Liver (tissue), 3 donors: ENCODE measurements around the gene SPATA16.

Source experiments
- EGR1 ChIP-seq, 2 donors: IDR thresholded peaks; 2 replicates each; pipeline ENCODE4 v1.6.1; 2016 to 2018; ENCODE audit warnings: antibody characterized with exemption in 2 of 2, low read depth in 2 of 2
- GABPA ChIP-seq, 2 donors: IDR thresholded peaks in 1 of 2; conservative IDR thresholded peaks in 1 of 2; 2 replicates each; pipeline ENCODE4 v1.6.1; 2016; ENCODE audit warnings: antibody characterized with exemption in 2 of 2, mild to moderate bottlenecking in 1 of 2, moderate library complexity in 1 of 2
- HNF4G ChIP-seq: IDR thresholded peaks from 2 replicates; pipeline ENCODE4 v1.6.1; 2016; ENCODE audit warnings: antibody characterized with exemption
- NR2F2 ChIP-seq: IDR thresholded peaks from 2 replicates; pipeline ENCODE4 v1.6.1; 2016; ENCODE audit warnings: antibody characterized with exemption
- TAF1 ChIP-seq: conservative IDR thresholded peaks from 2 replicates; pipeline ENCODE4 v1.6.1; 2016; ENCODE audit warnings: antibody characterized with exemption, mild to moderate bottlenecking
- TF ChIP-seq, protein P1 (sequence below): fragments of 150-350 bp; IDR thresholded peaks from 2 replicates; pipeline ENCODE4 v1.5.1; 2017; ENCODE audit warnings: improper control_type of control experiment, low read depth, low read length; ENCODE audit not compliant: missing input control
- TF ChIP-seq, protein P2 (sequence below): IDR thresholded peaks from 2 replicates; pipeline ENCODE4 v1.6.1; 2016; ENCODE audit warnings: antibody characterized with exemption, mild to moderate bottlenecking
- TF ChIP-seq, protein P3 (sequence below): IDR thresholded peaks from 2 replicates; pipeline ENCODE4 v1.6.1; 2016; ENCODE audit warnings: antibody characterized with exemption
- donor health status: healthy.
- donor health status: healthy.

DNA sequence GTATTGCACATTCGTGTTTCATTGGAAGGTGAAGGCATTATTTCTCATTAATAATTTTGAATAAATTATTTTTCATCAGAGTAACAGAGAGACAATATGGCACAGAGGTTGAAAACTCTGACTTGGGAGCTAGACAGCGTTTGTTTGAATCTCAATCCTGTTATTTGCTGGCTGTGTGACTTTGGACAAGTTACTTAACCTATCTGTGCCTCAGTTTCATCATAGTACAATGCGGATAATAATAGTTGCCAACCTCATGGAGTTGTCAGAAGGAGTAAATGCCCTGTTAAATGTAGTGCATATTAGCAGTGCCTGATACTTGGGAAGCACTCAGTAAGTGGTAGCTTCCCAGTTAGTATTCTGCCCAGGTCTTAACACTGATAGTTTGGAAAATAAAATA, 151.7 kb downstream of the SPATA16 start:
- TF ChIP-seq HNF4G, result no peak
- TF ChIP-seq, protein P1, sequence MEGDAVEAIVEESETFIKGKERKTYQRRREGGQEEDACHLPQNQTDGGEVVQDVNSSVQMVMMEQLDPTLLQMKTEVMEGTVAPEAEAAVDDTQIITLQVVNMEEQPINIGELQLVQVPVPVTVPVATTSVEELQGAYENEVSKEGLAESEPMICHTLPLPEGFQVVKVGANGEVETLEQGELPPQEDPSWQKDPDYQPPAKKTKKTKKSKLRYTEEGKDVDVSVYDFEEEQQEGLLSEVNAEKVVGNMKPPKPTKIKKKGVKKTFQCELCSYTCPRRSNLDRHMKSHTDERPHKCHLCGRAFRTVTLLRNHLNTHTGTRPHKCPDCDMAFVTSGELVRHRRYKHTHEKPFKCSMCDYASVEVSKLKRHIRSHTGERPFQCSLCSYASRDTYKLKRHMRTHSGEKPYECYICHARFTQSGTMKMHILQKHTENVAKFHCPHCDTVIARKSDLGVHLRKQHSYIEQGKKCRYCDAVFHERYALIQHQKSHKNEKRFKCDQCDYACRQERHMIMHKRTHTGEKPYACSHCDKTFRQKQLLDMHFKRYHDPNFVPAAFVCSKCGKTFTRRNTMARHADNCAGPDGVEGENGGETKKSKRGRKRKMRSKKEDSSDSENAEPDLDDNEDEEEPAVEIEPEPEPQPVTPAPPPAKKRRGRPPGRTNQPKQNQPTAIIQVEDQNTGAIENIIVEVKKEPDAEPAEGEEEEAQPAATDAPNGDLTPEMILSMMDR, result no peak
- TF ChIP-seq, protein P2, sequence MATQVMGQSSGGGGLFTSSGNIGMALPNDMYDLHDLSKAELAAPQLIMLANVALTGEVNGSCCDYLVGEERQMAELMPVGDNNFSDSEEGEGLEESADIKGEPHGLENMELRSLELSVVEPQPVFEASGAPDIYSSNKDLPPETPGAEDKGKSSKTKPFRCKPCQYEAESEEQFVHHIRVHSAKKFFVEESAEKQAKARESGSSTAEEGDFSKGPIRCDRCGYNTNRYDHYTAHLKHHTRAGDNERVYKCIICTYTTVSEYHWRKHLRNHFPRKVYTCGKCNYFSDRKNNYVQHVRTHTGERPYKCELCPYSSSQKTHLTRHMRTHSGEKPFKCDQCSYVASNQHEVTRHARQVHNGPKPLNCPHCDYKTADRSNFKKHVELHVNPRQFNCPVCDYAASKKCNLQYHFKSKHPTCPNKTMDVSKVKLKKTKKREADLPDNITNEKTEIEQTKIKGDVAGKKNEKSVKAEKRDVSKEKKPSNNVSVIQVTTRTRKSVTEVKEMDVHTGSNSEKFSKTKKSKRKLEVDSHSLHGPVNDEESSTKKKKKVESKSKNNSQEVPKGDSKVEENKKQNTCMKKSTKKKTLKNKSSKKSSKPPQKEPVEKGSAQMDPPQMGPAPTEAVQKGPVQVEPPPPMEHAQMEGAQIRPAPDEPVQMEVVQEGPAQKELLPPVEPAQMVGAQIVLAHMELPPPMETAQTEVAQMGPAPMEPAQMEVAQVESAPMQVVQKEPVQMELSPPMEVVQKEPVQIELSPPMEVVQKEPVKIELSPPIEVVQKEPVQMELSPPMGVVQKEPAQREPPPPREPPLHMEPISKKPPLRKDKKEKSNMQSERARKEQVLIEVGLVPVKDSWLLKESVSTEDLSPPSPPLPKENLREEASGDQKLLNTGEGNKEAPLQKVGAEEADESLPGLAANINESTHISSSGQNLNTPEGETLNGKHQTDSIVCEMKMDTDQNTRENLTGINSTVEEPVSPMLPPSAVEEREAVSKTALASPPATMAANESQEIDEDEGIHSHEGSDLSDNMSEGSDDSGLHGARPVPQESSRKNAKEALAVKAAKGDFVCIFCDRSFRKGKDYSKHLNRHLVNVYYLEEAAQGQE, result no peak
- no peak for TF ChIP-seq EGR1 (IDR thresholded peaks at IDR 0.05; ENCODE audit: low read depth in 2 of 2)
- TF ChIP-seq, protein P3, sequence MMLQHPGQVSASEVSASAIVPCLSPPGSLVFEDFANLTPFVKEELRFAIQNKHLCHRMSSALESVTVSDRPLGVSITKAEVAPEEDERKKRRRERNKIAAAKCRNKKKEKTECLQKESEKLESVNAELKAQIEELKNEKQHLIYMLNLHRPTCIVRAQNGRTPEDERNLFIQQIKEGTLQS, result no peak
- TF ChIP-seq TAF1, result no peak
- TF ChIP-seq GABPA (IDR thresholded peaks at IDR 0.05 in 1 of 2, conservative IDR thresholded peaks at IDR 0.05 in 1 of 2), result no peak
- TF ChIP-seq NR2F2, result no peak
